B cell (primary cell): Measurements from ENCODE around the gene NR4A3. TPM values are rescaled to one million over a fixed set of nuclear protein-coding genes. Genes with fewer than 3 reads are reported as not detected.

Experiments used
- ATAC-seq: fragments of 200-7000 bp; cut with Tn5 transposase; one replicate; pipeline ENCODE4 v1.10.0; 2021; ENCODE audit warnings: low read depth, mild to moderate bottlenecking, moderate number of reproducible peaks, moderate library complexity
- CTCF ChIA-PET: fragments of 350-600 bp; sonication (Branson Sonifier 250); formaldehyde crosslinking; loops from one replicate; lab custom pipeline; 2021; ENCODE audit warnings: antibody characterized with exemption, inconsistent platforms; lab: Charles Lee
- POLR2A ChIA-PET: fragments of 350-600 bp; sonication (Branson Sonifier 250); formaldehyde crosslinking; loops from one replicate; lab custom pipeline; 2021; ENCODE audit warnings: antibody characterized with exemption; lab: Charles Lee
- DNase-seq: peaks from one replicate; pipeline ENCODE4 v3.0.0; 2013
- H2AFZ ChIP-seq: 2 replicates; pipeline ENCODE4 v1.6.1; 2012; ENCODE audit warnings: mild to moderate bottlenecking, low read depth, low read length; ENCODE audit not compliant: insufficient read depth, poor library complexity, severe bottlenecking
- H3K27ac ChIP-seq, 2 donors: 1 replicate in 1 of 2; 2 replicates in 1 of 2; pipeline ENCODE4 v1.5.1; 2012 to 2013; ENCODE audit warnings: low read length in 2 of 2, mild to moderate bottlenecking in 2 of 2, moderate library complexity in 1 of 2
- H3K27me3 ChIP-seq, 4 experiments: fragments of 200-600 bp in 1 of 4; sonication (generic) in 1 of 4; replicated peaks in 1 of 4; 1 replicate in 2 of 4; 2 replicates in 2 of 4; pipeline versions ENCODE4 v1.6.1 to v1.7.0; 2013 to 2016; ENCODE audit warnings: low read length in 3 of 4, mild to moderate bottlenecking in 2 of 4, mixed read lengths in 1 of 4, moderate library complexity in 1 of 4; ENCODE audit not compliant: insufficient read depth in 4 of 4, control insufficient read depth in 3 of 4; ENCODE audit errors: control extremely low read depth in 1 of 4
- H3K36me3 ChIP-seq, 2 experiments: replicated peaks in 1 of 2; 1 replicate in 1 of 2; 2 replicates in 1 of 2; pipeline versions ENCODE4 v1.6.1 to v1.7.1; 2013; ENCODE audit warnings: low read length in 1 of 2; ENCODE audit not compliant: insufficient read depth in 2 of 2, control insufficient read depth in 1 of 2; ENCODE audit errors: control extremely low read depth in 1 of 2, extremely low read depth in 1 of 2
- H3K4me1 ChIP-seq, 2 donors: fragments of 200-600 bp in 1 of 2; sonication (generic) in 1 of 2; 1 replicate in 1 of 2; 2 replicates in 1 of 2; pipeline versions ENCODE4 v1.5.1 to v1.6.1; 2013 to 2017; ENCODE audit warnings: low read length in 2 of 2; ENCODE audit not compliant: control insufficient read depth in 2 of 2, insufficient read depth in 2 of 2
- H3K4me2 ChIP-seq: replicated peaks from 2 replicates; pipeline ENCODE3; 2012; ENCODE audit warnings: mild to moderate bottlenecking, low read depth, low read length; ENCODE audit not compliant: poor library complexity, severe bottlenecking
- H3K4me3 ChIP-seq, 5 experiments: fragments of 200-600 bp in 1 of 5; sonication (generic) in 1 of 5; 1 replicate in 3 of 5; 2 replicates in 2 of 5; pipeline versions ENCODE4 v1.5.1 to v1.7.0; 2011 to 2016; ENCODE audit warnings: low read length in 4 of 5, mild to moderate bottlenecking in 4 of 5, low read depth in 2 of 5, control low read depth in 1 of 5, moderate library complexity in 1 of 5; ENCODE audit not compliant: insufficient read depth in 1 of 5; ENCODE audit errors: control extremely low read depth in 1 of 5, extremely low read depth in 1 of 5
- H3K79me2 ChIP-seq: fragments of 200-600 bp; sonication (generic); one replicate; pipeline ENCODE4 v1.6.0; 2016; ENCODE audit warnings: low read length; ENCODE audit not compliant: control insufficient read depth, insufficient read depth
- H3K9ac ChIP-seq: fragments of 200-600 bp; sonication (generic); 2 replicates; pipeline ENCODE4 v1.6.1; 2017; ENCODE audit warnings: mild to moderate bottlenecking, low read length, moderate library complexity
- H3K9me3 ChIP-seq, 3 donors: one replicate each; pipeline versions ENCODE4 v1.6.1 to v1.7.1; 2013; ENCODE audit warnings: low read length in 2 of 3; ENCODE audit not compliant: control insufficient read depth in 2 of 3, insufficient read depth in 1 of 3; ENCODE audit errors: control extremely low read depth in 1 of 3
- H4K20me1 ChIP-seq: 2 replicates; pipeline ENCODE4 v1.6.0; 2012; ENCODE audit warnings: mild to moderate bottlenecking, low read length; ENCODE audit not compliant: insufficient read depth, control insufficient read depth, poor library complexity, severe bottlenecking
- H3K27ac Mint-ChIP-seq: one replicate; pipeline ENCODE4 v1.8.0; 2021; ENCODE audit warnings: mixed read lengths
- H3K27me3 Mint-ChIP-seq: one replicate; pipeline ENCODE4 v1.8.0; 2021; ENCODE audit warnings: mixed read lengths
- H3K4me1 Mint-ChIP-seq: one replicate; pipeline ENCODE4 v1.8.0; 2021; ENCODE audit warnings: mixed read lengths
- H3K4me3 Mint-ChIP-seq: one replicate; pipeline ENCODE4 v1.8.0; 2021; ENCODE audit warnings: mixed read lengths
- H3K9me3 Mint-ChIP-seq: one replicate; pipeline ENCODE4 v1.8.0; 2022; ENCODE audit warnings: mixed read lengths; ENCODE audit not compliant: insufficient read depth
- CTCF ChIP-seq: fragments of 200-600 bp; IDR thresholded peaks from one replicate; pipeline ENCODE4 v1.8.0; 2022; ENCODE audit warnings: antibody characterized with exemption, mild to moderate bottlenecking
- EZH2 ChIP-seq: IDR thresholded peaks from 2 replicates; pipeline ENCODE4 v1.6.1; 2012; ENCODE audit warnings: borderline replicate concordance, low read depth, mild to moderate bottlenecking, moderate library complexity, low read length; ENCODE audit not compliant: insufficient read depth, poor library complexity, severe bottlenecking
- WGBS: methylation state at CpG from one replicate; pipeline ENCODE4 v1.1.5; 2013; ENCODE audit warnings: missing lambda C conversion rate; ENCODE audit not compliant: insufficient coverage; 5-methylcytosine and 5-hydroxymethylcytosine counted together
- intact Hi-C: fragments of 100-400 bp; cut with micrococcal nuclease; formaldehyde crosslinking; loops from one replicate; pipeline ENCODE4 v1.10.0; 2022
- polyA plus RNA-seq: library from polyadenylated mRNA; depleted of rRNA; stranded (reverse); fragments of >200 nt; gene quantifications from 2 replicates; pipeline ENCODE4 v1.2.3, GENCODE V29; 2012
- total RNA-seq, 2 donors: library from RNA; stranded (reverse); fragments of 120-200 nt in 1 of 2; gene quantifications; 1 replicate in 1 of 2; 2 replicates in 1 of 2; pipeline versions ENCODE4 v1.2.3 to v1.2.4, GENCODE V29; 2013 to 2022

The NR4A3 gene
- total and polyA plus RNA-seq, 2 donors (not counting 1 experiment from before 2014, with no cell fraction given), result 2.5 to 20.1 TPM

GRCh38 chr9:99860266-99860665 is 38.6 kb downstream of the NR4A3 start:
- Histone ChIP-seq H4K20me1 (no peaks in the 10 kb centered on the region), H3K9me3 (no peaks in the 10 kb centered on the region), H3K4me2 (no peak overlapping the region), H3K36me3 (no peaks in the 10 kb centered on the region), H3K4me3 (no peak overlapping the region), H3K27me3 (no peaks in the 10 kb centered on the region), H3K9ac (no peak overlapping the region), H3K4me1 (no peaks in the 10 kb centered on the region), H3K79me2 (no peaks in the 10 kb centered on the region), H3K27ac (no peak overlapping the region), H2AFZ (no peak overlapping the region)
- intact Hi-C loops, result no loop called here
- ChIA-PET POLR2A (interaction anchor here (0.6 kb wide), 1 partner anchor 13 kb away, joined by 3 read pairs; no protein-coding TSS in a partner anchor), CTCF (no interaction called here)
- ATAC-seq, result no peak
- no peaks in the 10 kb centered on the region for H3K9me3 Mint-ChIP-seq
- H3K27ac Mint-ChIP-seq, result no peak overlapping the region
- TF ChIP-seq EZH2 (no peak), CTCF (no peak)
- H3K27me3 Mint-ChIP-seq, result peaks cover 3% of the 10 kb centered on the region
- WGBS, result no CpG with 5 or more reads among the region's 1 CpG
- H3K4me1 Mint-ChIP-seq, result no peaks in the 10 kb centered on the region
- no peak for DNase-seq
- H3K4me3 Mint-ChIP-seq, result no peak overlapping the region

GRCh38 chr9:99863955-99864354 is 42.3 kb downstream of the NR4A3 start:
- H3K4me1 Mint-ChIP-seq, result no peaks in the 10 kb centered on the region
- Histone ChIP-seq H3K79me2 (no peaks in the 10 kb centered on the region), H3K9me3 (no peaks in the 10 kb centered on the region), H4K20me1 (no peaks in the 10 kb centered on the region), H3K27ac (no peak overlapping the region), H3K27me3 (no peaks in the 10 kb centered on the region), H3K4me3 (no peak overlapping the region), H3K4me2 (no peak overlapping the region), H3K4me1 (no peaks in the 10 kb centered on the region), H2AFZ (no peak overlapping the region), H3K36me3 (no peaks in the 10 kb centered on the region), H3K9ac (no peak overlapping the region)
- no peak for DNase-seq
- TF ChIP-seq CTCF (no peak), EZH2 (no peak)
- H3K9me3 Mint-ChIP-seq, result no peaks in the 10 kb centered on the region
- no peak for ATAC-seq
- H3K27ac Mint-ChIP-seq, result no peak overlapping the region
- H3K4me3 Mint-ChIP-seq, result no peak overlapping the region
- ChIA-PET CTCF (no interaction called here), POLR2A (no interaction called here)
- H3K27me3 Mint-ChIP-seq, result peaks cover 3% of the 10 kb centered on the region
- intact Hi-C loops, result no loop called here
- WGBS, result no CpG with 5 or more reads among the region's 2 CpGs
